Spleen (tissue), 11 donors: ENCODE measurements around the gene RNASEH2B. TPM values are rescaled to one million over a fixed set of nuclear protein-coding genes. Genes with fewer than 3 reads are reported as not detected.

Experiments used
- DNase-seq: peaks from one replicate; pipeline ENCODE4 v3.0.0-alpha.2; 2020
- H3K27ac ChIP-seq, 8 donors: fragments of 200-600 bp; sonication (generic) in 7 of 8; 1 replicate in 4 of 8; 2 replicates in 4 of 8; pipeline versions ENCODE4 v1.5.0 to v1.8.0; 2016 to 2021; ENCODE audit warnings: inconsistent platforms in 4 of 8, mild to moderate bottlenecking in 4 of 8, moderate library complexity in 1 of 8
- H3K27me3 ChIP-seq, 7 donors: fragments of 200-600 bp; sonication (generic) in 6 of 7; replicated peaks in 1 of 7; 1 replicate in 4 of 7; 2 replicates in 3 of 7; pipeline versions ENCODE4 v1.5.0 to v1.8.0; 2016 to 2021; ENCODE audit warnings: inconsistent platforms in 3 of 7, mild to moderate bottlenecking in 1 of 7
- H3K36me3 ChIP-seq, 6 donors: fragments of 200-600 bp; sonication (generic) in 5 of 6; 1 replicate in 4 of 6; 2 replicates in 2 of 6; pipeline versions ENCODE4 v1.5.0 to v1.8.0; 2016 to 2021; ENCODE audit warnings: inconsistent platforms in 2 of 6
- H3K4me1 ChIP-seq, 6 donors: fragments of 200-600 bp; sonication (generic) in 5 of 6; 1 replicate in 3 of 6; 2 replicates in 3 of 6; pipeline versions ENCODE4 v1.5.0 to v1.8.0; 2016 to 2021; ENCODE audit warnings: inconsistent platforms in 3 of 6
- H3K4me3 ChIP-seq, 8 donors: fragments of 200-600 bp; sonication (generic) in 7 of 8; 1 replicate in 4 of 8; 2 replicates in 4 of 8; pipeline versions ENCODE4 v1.5.0 to v1.8.0; 2016 to 2021; ENCODE audit warnings: inconsistent platforms in 4 of 8, mild to moderate bottlenecking in 4 of 8, moderate library complexity in 2 of 8
- H3K9me3 ChIP-seq, 8 donors: fragments of 200-600 bp; sonication (generic) in 7 of 8; 1 replicate in 4 of 8; 2 replicates in 4 of 8; pipeline versions ENCODE4 v1.5.0 to v1.8.0; 2016 to 2021; ENCODE audit warnings: inconsistent platforms in 4 of 8
- POLR2A ChIP-seq, 3 donors: fragments of 450-650 bp; IDR thresholded peaks; one replicate each; pipeline ENCODE4 v1.5.1; 2017; ENCODE audit warnings: antibody characterized with exemption in 3 of 3, mild to moderate bottlenecking in 1 of 3
- POLR2AphosphoS5 ChIP-seq, 3 donors: sonication (generic); formaldehyde crosslinking; IDR thresholded peaks; one replicate each; pipeline ENCODE4 v1.5.1; 2017; ENCODE audit warnings: antibody characterized with exemption in 3 of 3
- WGBS, 5 donors: extraction: QIAGEN DNeasy Blood & Tissue Kit in 3 of 5; methylation state at CpG; one replicate each; pipeline versions ENCODE4 v1.1.5 to v1.1.7; 2013 to 2018; 5-methylcytosine and 5-hydroxymethylcytosine counted together
- intact Hi-C: fragments of 100-400 bp; cut with DNase I; formaldehyde crosslinking; loops from one replicate; pipeline ENCODE4 v1.15.0; 2023; ENCODE audit warnings: low total_unique reads
- polyA plus RNA-seq, 3 donors: library from polyadenylated mRNA; stranded (reverse); fragments of 200-250 nt; gene quantifications; one replicate each; pipeline ENCODE4 v1.2.1, GENCODE V29; 2013
- total RNA-seq, 7 donors: library from RNA; depleted of rRNA in 3 of 7; stranded (reverse); fragments of >200 nt in 3 of 7; fragmentation: NEBNext Ultra II Directional in 4 of 7; extraction: Animal tissue kit (Norgen Biotek cat#: 25700) in 4 of 7; gene quantifications; one replicate each; pipeline versions ENCODE4 v1.1.0 to v1.2.1, GENCODE V29; 2016 to 2021
- TF ChIP-seq, protein P1 (sequence below), 11 experiments: fragments of 200-600 bp in 7 of 11; fragments of 450-650 bp in 4 of 11; sonication (generic) in 4 of 11; IDR thresholded peaks in 8 of 11; conservative IDR thresholded peaks in 3 of 11; 1 replicate in 7 of 11; 2 replicates in 4 of 11; pipeline versions ENCODE4 v1.4.0 to v1.8.0; 2016 to 2021; ENCODE audit warnings: antibody characterized with exemption in 11 of 11, inconsistent platforms in 4 of 11, mild to moderate bottlenecking in 1 of 11
- donor health status: healthy with polysubstance abuse.
- donor health status: DM: no; HTN: no; CAD: no; lungs with moderate emphysema.
- donor health status: DM: no; HTN: no; CAD: no.
- donor health status: Bipolar disorder and iron deficiency.
- donor health status: healthy.
- donor health status: DM: no; HTN: no; CAD: no.
- donor health status: DM: yes; HTN: yes; CAD: no.

RNASEH2B gene
- total and polyA plus RNA-seq, 10 donors = 57.2 to 129 (median 73.7) TPM

DNA sequence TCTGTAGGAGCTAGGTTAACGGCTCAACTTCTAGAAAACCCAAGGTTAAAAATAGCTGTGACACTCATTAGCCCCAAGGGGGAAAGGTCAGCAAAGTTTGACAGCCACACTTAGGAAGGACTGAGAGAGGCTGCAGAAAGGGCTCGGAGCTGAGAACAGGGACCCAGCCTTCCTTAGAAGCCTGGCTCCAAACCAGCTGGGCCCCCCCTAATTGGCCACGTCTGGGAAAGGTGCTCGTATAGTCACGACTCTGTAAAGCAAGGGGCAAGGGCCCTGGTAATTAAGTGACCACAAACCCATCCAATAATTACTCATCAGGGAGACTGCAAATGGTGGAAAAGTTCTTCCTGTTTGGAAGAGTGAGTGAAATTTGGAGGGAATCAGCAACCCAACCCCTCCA, 90.5 kb downstream of the RNASEH2B start:
- no peak overlapping the region for H3K27ac ChIP-seq
- intact Hi-C loops = no loop called here
- WGBS, 5 donors = 73 to 87% (median 77%) methylated on average over 5 of the region's 5 CpGs
- TF ChIP-seq, protein P1, sequence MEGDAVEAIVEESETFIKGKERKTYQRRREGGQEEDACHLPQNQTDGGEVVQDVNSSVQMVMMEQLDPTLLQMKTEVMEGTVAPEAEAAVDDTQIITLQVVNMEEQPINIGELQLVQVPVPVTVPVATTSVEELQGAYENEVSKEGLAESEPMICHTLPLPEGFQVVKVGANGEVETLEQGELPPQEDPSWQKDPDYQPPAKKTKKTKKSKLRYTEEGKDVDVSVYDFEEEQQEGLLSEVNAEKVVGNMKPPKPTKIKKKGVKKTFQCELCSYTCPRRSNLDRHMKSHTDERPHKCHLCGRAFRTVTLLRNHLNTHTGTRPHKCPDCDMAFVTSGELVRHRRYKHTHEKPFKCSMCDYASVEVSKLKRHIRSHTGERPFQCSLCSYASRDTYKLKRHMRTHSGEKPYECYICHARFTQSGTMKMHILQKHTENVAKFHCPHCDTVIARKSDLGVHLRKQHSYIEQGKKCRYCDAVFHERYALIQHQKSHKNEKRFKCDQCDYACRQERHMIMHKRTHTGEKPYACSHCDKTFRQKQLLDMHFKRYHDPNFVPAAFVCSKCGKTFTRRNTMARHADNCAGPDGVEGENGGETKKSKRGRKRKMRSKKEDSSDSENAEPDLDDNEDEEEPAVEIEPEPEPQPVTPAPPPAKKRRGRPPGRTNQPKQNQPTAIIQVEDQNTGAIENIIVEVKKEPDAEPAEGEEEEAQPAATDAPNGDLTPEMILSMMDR (IDR thresholded peaks at IDR 0.05 in 8 of 11, conservative IDR thresholded peaks at IDR 0.05 in 3 of 11) = no peak
- no peak for TF ChIP-seq POLR2A (IDR thresholded peaks at IDR 0.05)
- H3K27me3 ChIP-seq = peaks cover 0 to 6% (median 0%) of the 10 kb centered on the region in 7 donors
- no peak for DNase-seq
- H3K36me3 ChIP-seq = no peaks in the 10 kb centered on the region
- H3K9me3 ChIP-seq = no peaks in the 10 kb centered on the region
- H3K4me3 ChIP-seq = no peak overlapping the region
- no peaks in the 10 kb centered on the region for H3K4me1 ChIP-seq

DNA sequence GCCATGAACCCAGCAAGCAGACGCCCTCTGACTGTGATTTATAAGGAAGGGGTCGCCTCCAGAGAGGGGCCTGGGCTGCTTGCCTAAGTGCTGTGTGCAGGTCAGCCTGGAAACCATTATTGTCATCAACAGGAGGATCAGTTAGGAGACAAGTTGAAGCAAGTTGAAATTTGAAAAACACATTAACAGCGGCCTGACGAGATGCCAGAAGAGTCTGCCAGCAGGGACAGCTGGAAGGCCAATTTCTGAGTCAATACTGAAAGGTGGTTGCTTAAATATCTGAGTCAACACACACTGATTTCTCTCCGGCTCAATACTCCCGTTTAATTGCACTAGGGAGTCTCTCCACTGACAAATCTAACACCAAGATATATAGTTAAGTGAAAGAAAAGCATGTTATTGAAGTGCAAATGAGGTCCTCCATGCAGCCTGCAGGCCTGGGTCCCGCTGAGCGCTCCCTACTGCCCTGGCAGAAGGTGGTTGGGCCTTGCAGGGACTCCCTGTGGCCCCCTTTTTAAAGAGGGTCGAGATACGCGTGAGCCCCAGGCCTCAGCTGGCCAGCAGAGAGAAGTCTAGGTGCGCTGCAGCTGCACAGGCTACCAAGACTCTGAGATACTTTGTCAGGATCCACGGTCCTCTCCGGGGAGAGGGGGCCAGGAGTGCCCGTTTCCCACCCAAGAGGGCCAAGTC, 91.1 kb downstream of the RNASEH2B start:
- Histone ChIP-seq H3K27ac (no peak overlapping the region), H3K4me1 (no peaks in the 10 kb centered on the region), H3K4me3 (no peak overlapping the region), H3K9me3 (no peaks in the 10 kb centered on the region), H3K36me3 (no peaks in the 10 kb centered on the region), H3K27me3 (peaks cover 0 to 6% (median 0%) of the 10 kb centered on the region in 7 donors)
- intact Hi-C loops = no loop called here
- TF ChIP-seq, protein P1 (IDR thresholded peaks at IDR 0.05 in 8 of 11, conservative IDR thresholded peaks at IDR 0.05 in 3 of 11) = no peak
- TF ChIP-seq POLR2A (IDR thresholded peaks at IDR 0.05) (no peak), POLR2AphosphoS5 (IDR thresholded peaks at IDR 0.05) (no peak)
- WGBS, 5 donors = 84 to 91% (median 89%) methylated on average over 12 to 15 of the region's 15 CpGs
- no peak for DNase-seq

GRCh38 chr13:51001335-51001734, 91.7 kb downstream of the RNASEH2B start:
- TF ChIP-seq, protein P1 (IDR thresholded peaks at IDR 0.05 in 8 of 11, conservative IDR thresholded peaks at IDR 0.05 in 3 of 11) = no peak
- no peak for TF ChIP-seq POLR2AphosphoS5 (IDR thresholded peaks at IDR 0.05)
- no peak for TF ChIP-seq POLR2A (IDR thresholded peaks at IDR 0.05)
- intact Hi-C loops = no loop called here
- H3K9me3 ChIP-seq = no peaks in the 10 kb centered on the region
- WGBS, 5 donors = 65 to 82% (median 74%) methylated on average over 4 to 8 of the region's 8 CpGs
- no peak overlapping the region for H3K4me3 ChIP-seq
- H3K4me1 ChIP-seq = no peaks in the 10 kb centered on the region
- H3K36me3 ChIP-seq = no peaks in the 10 kb centered on the region
- DNase-seq = no peak
- no peak overlapping the region for H3K27ac ChIP-seq
- H3K27me3 ChIP-seq = peaks cover 0 to 6% (median 0%) of the 10 kb centered on the region in 7 donors

DNA sequence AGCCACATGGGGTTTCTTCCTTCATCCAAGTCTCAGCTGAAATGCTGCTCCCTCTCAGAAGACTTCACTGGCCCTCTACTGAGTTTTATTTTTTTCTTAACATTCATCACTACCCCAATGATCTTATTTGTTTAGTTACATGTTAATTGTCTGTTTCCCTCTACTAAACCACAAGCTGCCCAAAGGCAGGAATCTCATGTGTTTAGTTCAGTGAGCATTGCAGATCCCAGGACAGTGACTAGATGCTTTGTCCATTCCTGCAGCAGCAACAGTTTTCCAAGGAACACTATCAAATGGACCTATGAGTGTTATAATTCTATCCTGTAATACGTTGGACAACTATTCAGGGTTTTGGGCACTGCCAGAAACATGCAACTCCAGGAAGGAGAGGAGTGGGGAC, 93.1 kb downstream of the RNASEH2B start:
- intact Hi-C loops = no loop called here
- DNase-seq = no peak
- Histone ChIP-seq H3K9me3 (no peaks in the 10 kb centered on the region), H3K4me1 (no peaks in the 10 kb centered on the region), H3K27ac (no peak overlapping the region), H3K36me3 (no peaks in the 10 kb centered on the region), H3K4me3 (no peak overlapping the region), H3K27me3 (peaks cover 0 to 6% (median 0%) of the 10 kb centered on the region in 7 donors)
- 54 to 89% (median 72%) methylated on average over 1 of the region's 1 CpG for WGBS, 5 donors
- TF ChIP-seq POLR2A (IDR thresholded peaks at IDR 0.05) (no peak), POLR2AphosphoS5 (IDR thresholded peaks at IDR 0.05) (no peak)
- TF ChIP-seq, protein P1 (IDR thresholded peaks at IDR 0.05 in 8 of 11, conservative IDR thresholded peaks at IDR 0.05 in 3 of 11) = no peak
